ENCODE data around the gene MAP3K1.

Gene MAP3K1

DNA sequence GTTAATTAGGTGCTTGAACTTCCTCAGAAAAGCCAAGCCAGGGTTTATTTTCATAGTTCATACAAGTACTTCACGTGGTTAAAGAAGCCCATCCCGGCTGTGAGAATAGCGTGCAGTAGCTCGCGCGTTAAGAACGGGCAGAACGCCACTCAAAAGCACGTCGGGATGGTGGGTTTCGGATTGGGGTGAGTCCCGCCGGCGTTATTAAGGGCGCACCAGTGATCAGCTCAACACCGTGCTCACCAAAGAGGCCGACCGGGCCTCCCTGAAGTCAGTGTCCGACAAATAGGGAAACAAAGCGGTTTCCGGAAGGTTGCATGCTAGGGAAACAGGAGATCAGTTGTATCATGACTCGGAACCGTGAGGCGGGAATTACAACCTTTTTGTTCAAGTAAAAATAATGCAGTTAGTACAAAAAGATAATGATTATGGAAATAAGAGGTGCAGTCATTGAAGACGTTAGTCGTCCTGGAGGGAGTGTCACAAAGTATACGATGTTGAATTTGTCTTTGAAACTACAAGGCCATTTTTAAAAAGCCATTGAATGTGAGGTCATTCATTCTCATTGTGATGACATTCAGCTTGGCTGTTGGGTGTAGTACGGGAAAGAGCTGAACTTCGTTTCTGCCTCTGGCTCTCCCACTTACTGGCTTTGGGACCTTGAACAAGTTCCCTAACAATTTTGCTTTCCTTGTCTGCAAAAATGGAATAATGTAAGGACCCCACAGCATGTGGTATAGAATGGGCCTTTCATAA, 95.0 kb downstream of the MAP3K1 start:
- DNase-seq, result no peak

DNA sequence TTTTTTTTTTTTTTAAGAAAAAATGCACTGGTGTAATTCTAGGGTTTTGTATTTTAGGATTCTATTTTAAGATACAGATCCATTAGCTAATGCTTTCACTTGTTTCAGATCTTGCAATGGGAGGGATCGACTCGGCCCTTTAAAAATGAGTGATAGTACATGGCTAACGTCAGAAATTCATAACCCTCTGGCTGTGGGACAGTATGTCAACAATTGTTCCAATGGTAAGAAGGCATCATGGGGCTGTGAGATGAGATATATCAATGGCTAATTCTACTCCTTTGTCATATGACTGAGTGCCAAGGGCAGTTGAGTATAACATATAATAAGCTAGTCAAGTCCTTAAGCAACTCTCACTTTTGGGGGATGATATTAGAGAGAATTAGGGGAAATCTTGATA, 98.4 kb downstream of the MAP3K1 start:
- no peak for DNase-seq

DNA sequence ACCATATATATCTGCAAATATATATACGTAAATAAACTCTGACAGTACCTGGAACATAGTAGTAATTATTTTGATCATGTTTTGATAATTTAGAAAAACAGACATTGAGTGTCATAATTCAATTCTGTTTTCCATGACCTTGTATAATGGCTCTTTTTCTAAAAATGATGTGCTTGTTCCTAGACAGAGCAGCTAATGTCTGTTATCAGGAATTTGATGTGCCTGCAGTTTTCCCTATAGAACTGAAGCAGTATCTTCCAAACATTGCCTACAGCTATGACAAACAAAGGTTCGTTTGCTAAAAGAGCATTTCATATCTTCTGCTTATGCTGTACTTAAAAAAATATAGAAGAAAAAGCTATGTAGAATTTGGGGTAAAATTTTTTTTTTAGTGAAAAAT, 99.3 kb downstream of the MAP3K1 start:
- no peak for DNase-seq

DNA sequence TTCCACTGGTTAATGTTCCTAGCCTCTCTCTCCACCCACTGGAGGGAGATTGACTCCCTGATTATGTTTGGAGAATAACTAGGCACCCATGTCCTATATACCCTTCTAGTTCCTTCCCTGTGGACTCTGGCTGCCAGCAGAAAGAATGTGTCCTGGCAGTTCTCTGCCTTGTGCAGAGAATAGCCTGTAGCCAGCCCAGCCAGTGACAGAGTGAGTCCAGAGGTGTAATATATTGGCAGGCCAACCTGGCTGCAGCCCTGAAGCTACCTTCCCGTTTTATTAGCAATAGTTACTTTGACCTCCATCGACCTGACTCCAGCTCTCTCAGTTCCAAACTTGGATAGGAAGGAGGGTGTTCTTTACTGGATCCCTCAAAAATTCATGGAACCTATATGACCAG, 102.2 kb downstream of the MAP3K1 start:
- DNase-seq, result no peak

DNA sequence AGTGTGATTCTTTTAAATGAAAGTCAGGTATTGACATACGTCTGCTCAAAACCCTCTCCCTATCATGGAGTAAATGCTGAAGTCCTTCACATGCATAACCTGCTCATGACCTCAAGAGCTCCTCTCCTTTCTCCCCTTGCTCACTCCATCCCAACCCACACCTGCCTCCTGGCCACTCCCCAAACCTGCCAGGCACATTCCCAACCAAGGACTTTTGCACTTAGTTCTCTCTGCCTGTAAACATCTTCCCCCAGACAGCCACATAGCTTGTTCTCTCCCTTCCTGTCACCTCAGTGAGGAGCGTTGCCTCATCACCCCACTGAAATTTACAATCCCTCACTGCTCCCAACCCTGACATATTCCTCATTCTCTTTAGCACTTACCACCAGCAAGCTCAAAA, 102.7 kb downstream of the MAP3K1 start:
- no peak for DNase-seq

DNA sequence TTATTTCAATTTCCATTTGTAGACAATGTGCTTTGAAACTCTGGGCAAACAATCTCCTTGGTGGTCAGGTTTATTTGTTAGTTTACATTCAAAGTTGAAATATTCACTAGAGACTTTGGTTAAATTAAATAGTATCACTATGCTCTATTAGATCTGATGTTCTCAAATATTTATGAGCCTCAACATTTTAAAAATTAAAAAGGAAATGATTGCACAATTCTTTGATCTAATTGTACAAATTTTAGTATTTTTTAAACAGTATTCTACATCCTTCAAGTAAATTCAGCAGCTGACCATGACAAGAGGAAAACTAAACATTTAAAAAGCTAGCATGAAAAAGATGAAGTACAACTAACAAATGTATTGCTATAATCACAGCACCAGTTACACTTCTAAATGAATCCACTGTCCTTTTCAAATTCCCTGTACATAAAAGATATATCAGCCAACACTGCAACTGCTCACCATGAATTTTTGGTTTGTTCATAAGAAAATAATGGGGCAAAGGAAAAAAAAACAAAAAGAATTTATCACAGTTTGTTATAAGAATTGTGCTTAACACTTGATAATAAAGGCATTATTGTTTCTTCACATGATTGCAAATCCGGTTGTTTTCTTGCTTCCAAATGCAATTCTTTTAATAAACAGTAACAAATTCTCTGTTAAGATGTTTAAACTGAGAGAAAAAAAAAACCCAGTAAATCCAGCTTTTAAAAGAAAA, 104.8 kb downstream of the MAP3K1 start:
- DNase-seq, result no peak

DNA sequence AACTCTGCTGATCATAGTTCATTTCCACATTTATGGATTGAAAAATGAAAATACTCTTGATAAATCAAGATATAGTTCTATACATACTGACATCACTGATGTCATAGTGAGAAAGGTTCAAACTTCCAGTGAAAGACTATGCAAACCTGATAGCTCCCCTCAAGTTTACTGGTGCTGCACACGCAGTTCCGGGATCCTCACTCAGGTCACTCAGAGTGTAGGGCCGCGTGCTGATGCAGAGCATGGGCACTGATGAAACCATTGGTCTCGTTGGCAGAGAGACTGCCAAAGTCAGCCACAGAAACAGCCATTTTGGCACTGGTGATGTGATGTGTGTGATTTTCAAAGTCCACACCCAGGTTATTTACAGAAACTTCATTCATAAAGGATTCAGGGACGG, 107.6 kb downstream of the MAP3K1 start:
- no peak for DNase-seq

DNA sequence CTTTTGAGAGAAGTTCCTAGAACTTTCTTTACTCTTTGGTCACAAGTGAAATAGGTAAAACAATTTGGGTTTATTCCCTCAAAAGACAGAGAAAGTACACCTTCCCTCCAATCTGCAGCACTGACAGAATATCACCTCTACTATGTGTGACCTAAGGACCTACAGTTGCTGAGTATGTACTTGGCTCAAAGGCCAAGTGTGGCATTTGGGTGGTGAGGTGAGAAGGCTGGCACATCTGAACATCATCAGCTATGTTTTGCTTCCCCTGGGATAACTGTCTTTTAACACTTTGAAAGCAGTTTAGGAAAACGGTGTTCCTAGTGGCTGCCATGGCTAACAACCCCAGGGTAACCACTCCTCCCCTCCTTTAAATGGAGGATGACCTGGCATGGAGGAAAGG, 119.0 kb downstream of the MAP3K1 start:
- DNase-seq, result no peak

DNA sequence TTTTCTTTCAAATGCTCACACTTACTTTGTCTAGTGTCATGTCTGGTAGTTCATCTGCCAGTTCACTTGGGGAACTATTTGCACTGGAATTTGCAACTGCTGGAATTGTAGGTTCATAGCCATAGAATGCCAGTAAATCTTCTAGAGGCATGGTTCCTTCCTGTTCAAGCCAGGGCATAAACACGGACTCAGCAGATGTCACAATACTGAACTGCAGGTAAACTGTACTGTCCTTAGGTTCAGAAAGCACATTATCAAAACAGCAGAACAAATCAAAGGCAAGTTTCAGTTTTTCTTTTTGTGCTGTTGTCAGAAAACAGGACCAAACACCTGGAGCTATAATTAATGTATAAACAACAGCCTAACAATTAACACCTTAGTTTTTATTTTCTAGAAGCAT, 123.5 kb downstream of the MAP3K1 start:
- no peak for DNase-seq

DNA sequence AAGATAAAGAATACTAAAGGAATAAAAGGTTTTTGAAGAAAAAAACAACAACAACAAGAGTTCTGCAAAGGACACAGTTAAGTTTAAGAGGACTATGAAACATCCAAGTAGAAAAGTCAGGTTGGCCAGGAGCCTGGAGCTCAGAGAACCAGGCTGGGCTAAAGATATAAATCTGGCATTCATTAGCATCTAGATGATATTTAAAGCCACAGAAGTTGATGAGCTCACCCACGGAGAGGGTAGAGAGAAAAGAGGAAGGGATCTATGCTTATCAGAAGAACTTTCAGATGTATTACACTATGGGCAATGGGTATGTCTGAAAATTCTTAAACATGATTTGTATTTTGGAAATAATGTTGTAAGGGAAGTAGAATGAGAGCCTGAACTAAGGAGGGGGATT, 126.6 kb downstream of the MAP3K1 start:
- no peak for DNase-seq

All from femur (tissue), 1 donor.